GM21717 (cell line): ENCODE data around the gene PRKN.

Experiments used
- ATAC-seq: cut with Tn5 transposase; IDR thresholded peaks from one replicate; pipeline ENCODE4 v1.9.1; 2021; ENCODE audit warnings: mild to moderate bottlenecking, moderate library complexity; ENCODE audit not compliant: unreplicated experiment

The PRKN gene

DNA sequence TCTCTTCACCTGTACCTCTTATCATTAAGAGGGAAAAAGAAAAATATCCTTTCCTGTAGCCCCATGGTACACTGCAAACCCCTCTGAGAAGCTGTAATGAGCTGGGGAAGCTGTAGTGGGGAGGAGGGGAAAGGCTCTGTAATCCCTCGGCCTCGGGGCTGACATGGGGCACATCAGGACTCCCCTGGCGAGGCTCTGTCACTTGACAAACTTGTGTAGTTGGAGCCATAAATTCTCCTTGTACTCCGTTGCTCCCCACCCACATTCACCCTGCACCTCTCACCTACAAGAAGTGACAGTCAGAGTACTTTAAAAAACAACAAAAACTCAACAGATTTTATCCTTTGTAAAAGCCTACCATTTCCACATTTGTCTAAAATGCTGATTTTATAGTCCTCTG lies 978.0 kb downstream of the PRKN start:
- ATAC-seq, result no peak

DNA sequence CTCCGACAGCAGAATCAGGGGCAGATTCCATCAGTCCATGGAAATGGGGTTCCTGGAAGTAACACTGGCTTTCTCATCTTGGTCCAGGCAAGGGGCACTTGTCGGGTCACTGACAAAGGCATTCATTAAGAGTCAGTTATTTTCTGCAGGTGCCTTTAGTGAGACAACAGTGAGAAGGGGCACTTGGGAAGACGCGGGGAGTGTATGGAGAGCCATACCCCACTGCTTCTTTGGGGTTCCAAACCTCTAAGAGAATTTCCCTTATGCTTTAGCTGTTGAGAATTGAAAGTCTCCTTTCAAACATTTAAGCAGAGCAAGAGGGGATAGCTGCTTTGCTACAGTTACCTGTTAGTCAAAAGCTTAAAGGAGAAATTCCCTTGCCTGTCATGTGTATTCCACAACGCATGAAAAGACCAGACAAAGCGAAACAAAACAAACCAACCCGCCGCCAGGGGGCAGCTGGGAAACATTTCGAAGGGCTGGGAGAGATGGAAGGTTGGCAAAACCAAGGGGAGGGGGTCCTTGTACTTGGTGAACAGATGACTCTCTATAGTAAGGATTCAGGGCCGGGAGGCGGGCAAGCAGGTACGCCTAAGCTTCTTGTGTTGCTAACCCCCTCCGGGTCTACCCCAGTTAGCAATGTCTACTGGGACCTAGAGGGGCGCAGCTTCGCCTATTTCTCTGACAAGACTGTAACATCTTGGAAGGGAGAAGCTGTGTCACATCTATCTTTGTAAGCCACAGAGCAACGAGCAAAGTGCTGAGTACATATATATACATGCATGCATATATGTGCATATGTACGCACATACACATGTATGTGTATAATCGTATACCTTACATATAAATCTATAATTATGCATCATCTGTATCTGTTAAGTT lies 978.8 kb downstream of the PRKN start:
- ATAC-seq, result peak; percentile 42

DNA sequence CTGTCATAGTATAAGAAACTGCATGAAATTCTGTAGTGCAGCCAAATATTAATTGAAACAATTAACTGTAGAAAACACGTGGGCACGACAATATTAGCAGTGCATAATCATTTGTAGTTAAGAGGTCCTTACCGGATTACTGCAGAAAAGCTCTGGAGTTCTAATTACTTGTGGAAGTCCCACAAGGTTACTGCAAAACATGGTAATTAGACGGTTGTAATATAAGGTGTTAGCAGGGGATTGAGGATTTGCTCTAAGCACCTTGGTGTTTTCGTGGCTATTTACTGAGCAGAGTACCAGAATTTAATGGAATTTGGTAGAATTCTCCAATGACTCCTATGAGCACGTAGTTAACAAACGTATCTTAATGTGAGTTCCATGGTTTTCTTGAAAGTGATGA lies 980.1 kb downstream of the PRKN start:
- no peak for ATAC-seq

DNA sequence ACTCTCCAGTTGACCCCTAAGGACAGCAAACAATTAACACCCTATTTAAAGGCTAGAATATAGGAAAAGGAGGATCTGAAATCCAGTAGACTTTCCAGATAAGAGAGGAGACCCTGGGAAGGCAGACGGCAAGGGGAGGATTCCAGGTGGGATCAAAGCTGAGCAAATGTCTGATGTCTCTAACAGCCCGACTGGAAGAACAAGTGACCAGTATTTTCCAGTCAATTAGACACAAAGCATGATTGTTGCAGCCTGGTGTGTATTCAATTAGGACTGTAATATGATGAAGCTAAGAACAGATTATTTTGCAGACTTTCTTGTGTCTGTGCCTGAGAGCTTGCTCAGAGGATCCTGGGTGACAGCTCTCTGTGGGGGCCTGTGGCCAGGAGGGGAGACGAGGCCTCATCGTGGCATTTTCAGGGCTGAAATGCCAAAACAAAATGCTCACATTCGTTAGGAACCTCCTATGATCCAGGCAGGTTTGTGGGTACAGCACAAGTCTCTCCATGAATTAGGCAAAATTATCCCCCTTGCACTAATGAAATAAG lies 981.9 kb downstream of the PRKN start:
- ATAC-seq, result no peak

DNA sequence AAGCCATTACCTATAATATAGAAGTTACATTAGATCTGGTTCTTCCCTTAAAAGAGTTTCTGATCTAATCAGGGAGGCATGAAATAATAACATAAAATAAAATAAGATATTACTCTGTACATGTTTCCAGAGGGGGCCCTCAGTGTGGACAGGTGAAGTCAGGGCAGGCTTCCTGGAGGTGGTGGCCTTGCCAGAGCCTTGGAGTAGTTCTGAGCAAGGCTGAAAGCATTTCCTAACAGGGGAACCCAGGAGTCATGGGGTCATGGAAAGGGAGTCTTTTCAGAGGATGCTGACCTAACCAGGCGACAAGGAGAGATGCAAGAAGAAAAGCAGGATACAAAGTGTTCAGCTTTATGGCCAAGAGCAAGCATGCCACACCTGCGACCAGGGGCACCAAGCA lies 982.4 kb downstream of the PRKN start:
- ATAC-seq, result no peak

DNA sequence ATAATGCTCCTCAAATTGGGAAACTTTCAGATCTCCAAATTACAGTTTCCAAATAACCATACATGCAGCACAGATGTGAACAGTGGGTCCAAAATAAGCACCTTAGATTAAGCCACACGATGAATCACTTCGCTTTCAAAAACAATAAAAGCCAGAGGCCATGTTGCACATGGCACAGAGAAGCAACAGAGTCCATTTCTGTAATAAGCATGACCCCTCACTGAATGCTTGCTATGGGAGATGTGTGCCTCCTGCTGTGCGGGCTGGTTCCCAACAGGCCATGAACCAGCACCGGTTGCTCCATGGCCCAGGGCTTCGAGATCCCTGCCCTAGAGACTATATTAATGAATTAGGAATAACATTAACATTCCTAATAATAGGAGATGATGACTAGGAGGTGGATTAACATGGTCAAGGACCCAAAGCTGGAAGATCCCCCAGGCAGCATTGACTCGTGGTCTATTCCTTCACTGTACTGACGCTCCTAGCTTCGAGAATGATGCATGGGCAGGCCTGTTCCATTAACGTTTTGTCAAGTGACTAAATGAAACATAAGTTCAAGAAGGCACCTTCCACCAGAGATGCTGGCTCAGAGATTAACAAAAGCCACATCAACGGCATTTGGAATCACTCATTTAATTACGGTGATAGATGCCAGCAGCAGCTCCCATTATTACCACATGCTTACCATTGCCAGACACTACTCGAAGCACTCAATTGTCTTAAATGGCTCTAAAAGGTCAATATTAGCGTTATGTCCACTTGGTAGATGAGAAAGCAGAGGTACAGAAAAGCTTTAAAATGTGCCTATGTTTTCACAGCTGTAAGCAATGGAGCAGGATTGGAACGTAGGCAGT lies 983.1 kb downstream of the PRKN start:
- no peak for ATAC-seq

DNA sequence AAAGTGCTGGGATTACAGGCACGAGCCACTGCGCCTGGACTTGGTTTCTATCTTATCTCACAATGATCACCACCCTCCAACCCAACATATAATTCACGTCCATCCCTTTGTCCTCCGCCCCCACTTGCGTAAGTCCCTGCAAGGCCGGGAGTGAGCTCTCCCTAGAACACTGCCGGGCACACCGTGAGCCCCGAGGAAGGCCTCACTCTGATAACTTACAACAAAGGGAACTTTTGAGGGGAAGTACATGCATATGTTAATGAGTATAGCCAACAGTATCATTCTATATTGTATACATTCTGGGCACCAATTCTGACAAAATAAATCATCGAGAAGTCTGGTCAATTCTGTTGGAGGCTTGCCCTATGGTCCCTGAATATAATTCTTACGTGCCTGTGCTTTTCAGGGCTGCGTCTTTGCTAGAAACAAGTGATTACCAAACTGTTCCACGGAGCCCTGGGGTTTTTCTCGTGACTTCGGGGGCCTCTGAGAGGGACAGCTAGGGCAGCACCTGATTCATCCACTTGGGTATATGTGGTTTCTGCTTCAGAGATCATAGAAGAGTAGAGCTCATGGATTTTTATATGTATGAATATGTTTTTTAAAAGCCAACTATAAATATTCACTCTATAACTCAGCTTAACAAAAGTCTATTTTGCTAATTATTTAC lies 983.9 kb downstream of the PRKN start:
- ATAC-seq, result peak; percentile 41

DNA sequence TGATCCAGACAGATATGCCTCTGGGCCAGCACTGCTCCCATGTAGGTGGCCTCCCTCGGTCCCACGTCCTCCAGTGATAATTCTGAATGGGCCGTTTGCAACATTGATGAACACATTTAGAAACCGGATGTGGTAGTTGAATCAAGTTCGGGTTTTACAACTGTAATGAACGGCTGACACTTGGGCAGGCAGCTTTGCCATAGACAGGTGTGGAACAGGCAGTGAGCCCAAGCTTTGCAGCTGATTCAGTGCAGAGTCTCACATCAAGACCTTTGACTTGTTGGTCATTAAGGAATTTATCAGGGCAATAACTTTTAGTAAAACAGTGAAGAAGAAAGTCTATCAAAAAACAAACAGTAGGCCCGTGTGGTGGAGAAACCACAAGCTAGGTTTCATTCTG lies 987.1 kb downstream of the PRKN start:
- ATAC-seq, result no peak

DNA sequence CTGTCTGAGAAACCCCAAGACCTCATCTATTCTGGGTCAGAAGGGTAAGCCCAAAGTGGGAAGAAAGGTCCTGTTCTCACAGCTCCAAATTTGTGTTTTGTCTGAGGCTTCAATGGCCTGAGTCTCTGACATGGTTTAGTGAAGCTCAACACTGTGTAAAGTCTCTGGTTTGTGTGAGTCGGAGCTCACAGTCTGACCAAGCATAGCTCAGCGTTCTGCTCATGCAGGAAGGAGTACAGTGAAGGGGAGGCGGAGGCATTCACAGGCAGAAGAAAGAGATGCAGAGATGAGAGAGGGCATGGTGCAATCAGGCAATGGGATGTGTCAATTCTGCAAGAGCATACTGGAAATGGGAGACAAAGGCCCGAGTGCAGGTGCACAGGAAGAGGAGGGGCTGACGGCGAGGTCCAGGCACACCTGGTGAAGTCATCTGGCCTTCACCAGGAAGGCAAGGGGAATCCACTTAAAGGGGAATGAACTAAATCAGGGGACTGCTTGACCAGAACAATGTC lies 990.7 kb downstream of the PRKN start:
- ATAC-seq, result no peak

DNA sequence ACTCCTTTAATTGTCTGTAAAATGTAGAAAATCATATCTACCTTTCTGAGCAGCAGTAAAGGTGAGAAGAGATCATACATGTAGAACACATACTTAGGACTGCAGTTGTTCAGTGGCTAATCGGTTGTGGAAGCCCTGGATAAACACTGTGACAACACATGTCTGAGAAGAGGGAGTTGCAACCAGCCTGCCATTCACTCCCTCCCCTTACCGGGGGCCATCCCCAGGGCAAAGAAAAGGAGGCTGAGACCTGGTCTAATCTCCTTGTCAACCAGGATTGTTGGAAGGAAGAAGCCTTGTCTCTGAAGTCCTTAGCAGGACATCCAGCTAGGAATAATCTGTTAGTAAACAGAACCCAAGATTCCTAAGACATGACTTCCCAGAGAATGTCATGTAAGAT lies 991.2 kb downstream of the PRKN start:
- no peak for ATAC-seq

DNA sequence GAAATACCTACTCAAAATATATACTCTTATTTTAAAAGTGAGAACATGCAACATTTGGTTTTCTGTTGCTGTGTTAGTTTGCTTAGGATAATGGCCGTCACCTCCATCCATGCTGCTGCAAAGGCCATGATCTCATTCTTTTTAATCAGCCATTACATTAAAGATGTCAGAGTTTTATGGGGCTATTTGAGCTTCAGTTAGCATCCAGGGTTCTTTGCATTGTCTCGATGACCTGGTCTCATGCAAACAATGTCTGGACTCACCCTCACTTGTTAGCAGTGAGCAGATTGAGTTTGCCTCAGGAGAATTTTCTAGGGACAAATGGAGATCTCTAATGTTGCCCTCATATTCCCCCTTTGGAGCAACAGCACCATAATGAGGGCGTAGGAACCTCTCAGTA lies 995.0 kb downstream of the PRKN start:
- no peak for ATAC-seq

DNA sequence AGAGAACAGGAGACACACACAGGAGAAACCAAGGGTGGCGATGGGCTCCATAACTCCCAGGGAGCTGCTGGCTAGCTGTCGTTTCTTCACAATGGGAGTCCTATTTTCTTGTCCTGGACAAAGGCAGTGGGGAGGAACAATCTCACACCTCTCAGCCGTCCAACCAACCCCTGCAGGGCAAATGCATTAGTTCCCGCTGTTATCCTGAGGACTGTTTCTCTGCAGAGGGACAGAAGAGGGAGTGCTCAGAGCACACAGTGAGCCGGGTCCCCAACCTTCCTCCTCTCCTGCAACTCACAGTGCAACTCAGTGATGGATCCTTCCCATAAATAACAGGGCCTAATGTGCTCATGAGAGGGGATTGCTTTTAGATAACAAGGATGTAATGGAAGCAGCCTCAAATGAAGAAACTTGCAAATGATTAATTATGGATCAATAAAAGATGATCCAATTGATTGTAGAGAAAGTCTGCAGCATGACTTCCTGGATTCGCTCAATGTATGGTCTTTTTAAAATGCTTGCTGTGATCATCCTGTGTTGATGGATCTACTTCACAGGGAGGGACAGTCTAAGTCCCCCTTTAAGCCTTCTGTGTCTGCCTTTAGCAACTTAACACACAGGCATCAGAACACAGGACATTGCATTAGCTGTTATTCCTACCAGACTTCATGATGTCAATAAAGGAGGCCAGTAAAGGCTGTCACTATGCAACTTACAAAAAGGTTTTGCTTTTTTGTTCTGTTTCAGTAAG lies 1000.3 kb downstream of the PRKN start:
- ATAC-seq, result no peak

DNA sequence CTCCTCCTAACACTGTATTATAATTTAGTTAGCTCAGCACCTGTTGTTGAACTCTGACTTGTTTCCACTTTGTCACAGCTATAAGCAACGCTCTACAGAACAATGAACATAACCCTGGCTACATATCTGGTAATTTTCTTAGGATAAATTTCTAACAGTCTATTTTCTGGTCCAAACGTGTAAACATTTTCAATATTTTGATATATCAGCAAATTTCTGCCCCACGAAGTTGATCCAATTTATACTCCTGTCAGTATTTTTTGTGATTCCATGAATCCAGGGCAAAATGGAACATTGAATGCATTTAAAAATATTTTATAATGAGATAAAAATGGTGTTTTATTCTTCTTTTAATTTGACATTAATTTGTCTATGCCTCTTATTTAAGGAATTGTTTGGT lies 1005.2 kb downstream of the PRKN start:
- no peak for ATAC-seq

DNA sequence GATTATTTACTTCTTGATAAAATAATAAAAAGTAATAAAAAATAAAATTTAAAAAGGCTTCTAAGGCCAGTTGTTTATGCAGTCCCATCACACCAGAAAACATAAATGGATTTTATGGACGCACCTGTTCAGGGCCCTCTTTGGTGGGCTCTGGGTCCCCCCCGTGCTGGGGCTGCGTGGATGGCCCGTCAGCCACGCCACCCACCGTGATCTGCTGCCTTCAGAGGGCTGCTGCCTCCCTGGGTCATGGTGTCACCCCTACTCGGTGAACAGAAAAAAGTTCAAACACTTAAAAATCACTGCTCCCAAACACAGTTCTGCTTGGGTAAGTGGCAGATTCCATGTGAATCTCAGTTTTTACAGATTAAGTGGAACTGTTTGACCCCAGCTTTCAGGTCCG lies 1006.1 kb downstream of the PRKN start:
- no peak for ATAC-seq

DNA sequence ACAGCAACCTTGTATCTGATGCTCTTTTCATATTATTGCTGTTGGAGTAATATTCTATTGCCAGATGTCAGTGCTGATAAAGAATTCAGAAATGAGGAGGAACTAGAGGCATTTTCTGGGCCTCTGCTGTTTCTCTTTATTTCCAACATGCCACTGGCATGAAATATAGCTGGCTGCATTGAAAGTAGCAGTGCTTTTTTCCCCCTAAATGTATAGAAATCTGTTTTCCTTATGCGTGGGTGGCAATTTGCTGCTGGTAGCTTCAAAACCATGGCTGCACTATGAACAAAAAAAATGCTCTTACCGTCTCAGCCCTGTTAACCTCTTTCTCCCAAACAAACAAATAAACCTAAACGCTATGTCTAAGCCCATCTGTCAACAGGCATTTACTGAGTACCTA lies 1011.4 kb downstream of the PRKN start:
- ATAC-seq, result no peak

DNA sequence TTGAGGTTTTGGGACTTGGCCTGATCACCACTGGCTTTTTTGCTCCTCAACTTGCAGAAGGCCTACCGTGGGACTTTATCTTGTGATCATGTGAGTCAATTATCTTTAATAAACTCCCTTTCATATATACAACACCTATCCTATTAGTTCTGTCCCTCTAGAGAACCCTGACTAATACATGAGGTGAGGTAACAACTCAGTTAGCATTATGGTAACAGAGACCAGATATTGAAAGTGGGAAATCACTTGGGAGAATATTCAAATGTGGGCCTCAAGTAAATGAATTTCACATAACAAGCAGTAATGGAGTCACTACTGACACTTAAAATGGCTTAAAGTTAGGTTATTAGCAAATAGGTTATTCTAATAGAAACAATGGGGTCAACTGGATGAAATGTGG lies 1015.6 kb downstream of the PRKN start:
- ATAC-seq, result no peak

DNA sequence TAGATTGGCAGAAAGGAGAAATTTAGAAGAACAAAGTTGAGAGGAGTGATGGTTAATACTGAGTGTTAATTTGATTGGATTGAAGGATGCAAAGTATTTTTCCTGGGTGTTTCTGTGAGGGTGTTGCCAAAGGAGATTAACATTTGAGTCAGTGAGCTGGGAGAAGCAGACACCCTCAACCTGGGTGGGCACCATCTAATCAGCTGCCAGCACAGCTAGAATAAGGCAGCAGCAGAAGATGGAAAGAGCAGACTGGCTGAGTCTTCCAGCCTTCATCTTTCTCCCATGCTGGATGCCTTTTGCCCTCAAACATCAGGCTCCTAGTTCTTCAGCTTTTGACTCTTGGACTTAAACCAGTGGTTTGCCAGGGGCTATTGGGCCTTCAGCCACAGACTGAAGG lies 1016.1 kb downstream of the PRKN start:
- no peak for ATAC-seq

DNA sequence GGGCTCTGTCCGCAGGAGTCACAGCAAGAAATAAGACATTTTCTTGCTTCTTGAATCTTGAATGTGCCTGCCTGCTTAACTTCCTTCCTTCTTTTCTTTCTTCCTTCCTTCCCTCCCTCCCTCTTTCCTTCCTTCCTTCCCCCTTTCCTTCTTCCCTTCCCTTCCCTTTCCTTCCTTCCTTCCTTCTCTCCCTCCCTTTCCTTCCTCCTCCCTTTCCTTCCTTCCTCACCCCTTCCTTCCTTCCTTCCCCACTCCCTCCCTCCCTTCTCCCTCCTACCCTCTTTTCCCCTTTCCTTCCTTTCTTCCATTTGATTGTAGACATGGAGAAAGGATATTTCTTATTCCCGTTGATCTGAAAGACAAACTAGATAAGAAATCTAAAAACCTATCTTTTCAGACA lies 1016.9 kb downstream of the PRKN start:
- no peak for ATAC-seq

DNA sequence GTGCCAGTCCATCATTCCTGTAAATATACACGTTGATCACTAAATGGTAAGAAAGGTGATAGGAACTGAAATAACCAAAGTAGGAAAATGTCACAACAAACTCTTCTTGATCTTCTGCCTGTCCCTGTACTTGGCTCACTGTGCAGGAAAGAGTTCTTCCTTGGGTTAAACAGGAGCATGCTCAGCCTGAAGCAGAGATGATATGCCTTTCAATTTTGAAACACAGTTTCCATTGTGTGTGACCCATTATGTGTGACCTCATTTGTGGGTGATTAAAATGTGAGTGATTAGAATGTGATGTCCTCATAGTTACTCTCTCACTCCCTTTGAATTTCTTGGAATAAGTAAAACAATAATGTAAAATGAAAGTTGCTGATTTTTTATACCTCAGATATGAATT lies 1026.5 kb downstream of the PRKN start:
- no peak for ATAC-seq

DNA sequence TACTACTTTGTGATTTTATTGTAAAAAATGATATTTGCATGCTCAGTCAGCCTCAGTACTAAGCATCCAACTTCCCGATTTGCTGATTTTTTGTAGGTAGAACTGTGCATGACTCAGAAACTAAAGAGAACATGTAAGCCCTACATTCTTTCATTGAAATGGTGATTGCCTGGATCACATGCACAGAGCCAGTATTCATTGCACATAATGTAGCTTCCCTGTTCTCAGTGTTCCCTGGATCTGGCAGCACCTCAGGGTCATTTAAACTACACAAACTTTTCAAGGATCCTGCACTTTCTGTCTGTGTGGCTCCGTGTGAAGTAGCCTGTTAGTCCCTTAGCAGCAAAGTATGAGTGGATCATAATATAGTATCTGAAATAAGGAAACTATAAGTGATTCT lies 1030.8 kb downstream of the PRKN start:
- ATAC-seq, result no peak
